ENCODE results near the gene EIF4A2. TPM values are rescaled to one million over a fixed set of nuclear protein-coding genes. Genes with fewer than 3 reads are reported as not detected.

Gene EIF4A2
- total RNA-seq, 1 donor from 2014 or later, result 441 TPM

GRCh38 chr3:186826976-186827857, 43.8 kb downstream of the EIF4A2 start:
- H3K9me3 Mint-ChIP-seq (ENCODE audit: unreplicated experiment), result peaks cover 8% of the 10 kb centered on the region
- H3K27ac Mint-ChIP-seq (ENCODE audit: unreplicated experiment), result no peak overlapping the region
- peaks cover 18% of the 10 kb centered on the region for H3K4me1 Mint-ChIP-seq (ENCODE audit: low read depth, unreplicated experiment)
- peak overlapping the region; percentile 88 for H3K4me3 Mint-ChIP-seq (ENCODE audit: unreplicated experiment)
- no peak for TF ChIP-seq CTCF (IDR thresholded peaks at IDR 0.05; ENCODE audit: partially characterized antibody, unreplicated experiment)
- peak; percentile 89 for DNase-seq
- no peaks in the 10 kb centered on the region for H3K36me3 Mint-ChIP-seq (ENCODE audit: unreplicated experiment)
- H3K27me3 Mint-ChIP-seq (ENCODE audit: unreplicated experiment), result peaks cover 7% of the 10 kb centered on the region

- no peak overlapping the region for H3K27ac Mint-ChIP-seq (ENCODE audit: unreplicated experiment)
- no peak for DNase-seq
- peaks cover 7% of the 10 kb centered on the region for H3K27me3 Mint-ChIP-seq (ENCODE audit: unreplicated experiment)
- no peak for TF ChIP-seq CTCF (IDR thresholded peaks at IDR 0.05; ENCODE audit: partially characterized antibody, unreplicated experiment)
- peaks cover 8% of the 10 kb centered on the region for H3K9me3 Mint-ChIP-seq (ENCODE audit: unreplicated experiment)
- H3K36me3 Mint-ChIP-seq (ENCODE audit: unreplicated experiment), result no peaks in the 10 kb centered on the region
- H3K4me3 Mint-ChIP-seq (ENCODE audit: unreplicated experiment), result no peak overlapping the region
- peaks cover 18% of the 10 kb centered on the region for H3K4me1 Mint-ChIP-seq (ENCODE audit: low read depth, unreplicated experiment)
Measured at GRCh38 chr3:186828340-186828739, 45.0 kb downstream of the EIF4A2 start.

- Mint-ChIP-seq H3K9me3 (ENCODE audit: unreplicated experiment) (peaks cover 6% of the 10 kb centered on the region), H3K36me3 (ENCODE audit: unreplicated experiment) (no peaks in the 10 kb centered on the region), H3K4me1 (ENCODE audit: low read depth, unreplicated experiment) (no peaks in the 10 kb centered on the region), H3K27ac (ENCODE audit: unreplicated experiment) (no peak overlapping the region), H3K27me3 (ENCODE audit: unreplicated experiment) (peaks cover 3% of the 10 kb centered on the region), H3K4me3 (ENCODE audit: unreplicated experiment) (no peak overlapping the region)
- no peak for TF ChIP-seq CTCF (IDR thresholded peaks at IDR 0.05; ENCODE audit: partially characterized antibody, unreplicated experiment)
- no peak for DNase-seq
Measured at GRCh38 chr3:186831798-186832197, 48.4 kb downstream of the EIF4A2 start.

- peaks cover 3% of the 10 kb centered on the region for H3K27me3 Mint-ChIP-seq (ENCODE audit: unreplicated experiment)
- no peak for DNase-seq
- no peaks in the 10 kb centered on the region for H3K36me3 Mint-ChIP-seq (ENCODE audit: unreplicated experiment)
- no peak overlapping the region for H3K4me3 Mint-ChIP-seq (ENCODE audit: unreplicated experiment)
- no peaks in the 10 kb centered on the region for H3K4me1 Mint-ChIP-seq (ENCODE audit: low read depth, unreplicated experiment)
- peaks cover 6% of the 10 kb centered on the region for H3K9me3 Mint-ChIP-seq (ENCODE audit: unreplicated experiment)
- no peak overlapping the region for H3K27ac Mint-ChIP-seq (ENCODE audit: unreplicated experiment)
- no peak for TF ChIP-seq CTCF (IDR thresholded peaks at IDR 0.05; ENCODE audit: partially characterized antibody, unreplicated experiment)
Measured at GRCh38 chr3:186832276-186832675, 48.9 kb downstream of the EIF4A2 start.

Small RNA genes within 50 kb of the gene (microRNA-seq; reads per million reads assigned to microRNA genes)
- gene MIR1248 (ENCODE audit: unreplicated experiment), result 15.8 reads per million, percentile 55 among the genes with 10 or more reads in this experiment

Other genes starting within 250 kb of the EIF4A2 start
- 3.7 TPM for gene CRYGS, start 239.2 kb upstream of the EIF4A2 start, total RNA-seq (ENCODE audit: unreplicated experiment)
- 12.5 TPM for gene TBCCD1, start 216.2 kb upstream of the EIF4A2 start, total RNA-seq (ENCODE audit: unreplicated experiment)
- 57.6 TPM for gene DNAJB11, start 212.9 kb upstream of the EIF4A2 start, total RNA-seq (ENCODE audit: unreplicated experiment)
- not detected for gene AHSG, start 170.5 kb upstream of the EIF4A2 start, total RNA-seq (ENCODE audit: unreplicated experiment)
- gene FETUB, start 143.2 kb upstream of the EIF4A2 start, total RNA-seq (ENCODE audit: unreplicated experiment), result not detected
- not detected for gene HRG, start 117.6 kb upstream of the EIF4A2 start, total RNA-seq (ENCODE audit: unreplicated experiment)
- not detected for gene KNG1, start 66.2 kb upstream of the EIF4A2 start, total RNA-seq (ENCODE audit: unreplicated experiment)
- gene RFC4, start 22.9 kb downstream of the EIF4A2 start, total RNA-seq (ENCODE audit: unreplicated experiment), result 36.3 TPM
- 0.15 TPM for gene ADIPOQ, start 59.1 kb downstream of the EIF4A2 start, total RNA-seq (ENCODE audit: unreplicated experiment)
- gene ST6GAL1, start 146.9 kb downstream of the EIF4A2 start, total RNA-seq (ENCODE audit: unreplicated experiment), result 156 TPM